GM10248 (cell line): ENCODE measurements around the gene FAM47C.
"Not testable (repeated sequence)": the region's sequence is repeated elsewhere in the genome, so short reads cannot be mapped to it uniquely, and the experiment has no call there.

ENCODE experiments used
- CTCF ChIA-PET: fragments of 300-600 bp; sonication (Branson Sonifier 250); formaldehyde crosslinking; extraction: SDS; loops from one replicate; lab custom pipeline; 2021; ENCODE audit warnings: antibody characterized with exemption; lab: Yijun Ruan, JAX
- POLR2A ChIA-PET: fragments of 350-650 bp; sonication (Branson Sonifier 250); formaldehyde crosslinking; extraction: SDS; loops from one replicate; lab custom pipeline; 2020; ENCODE audit warnings: antibody characterized with exemption; lab: Yijun Ruan, JAX
- DNase-seq: peaks from one replicate; pipeline ENCODE4 v3.0.0; 2012; ENCODE audit errors: extremely low spot score
- TF ChIP-seq, protein P1 (sequence below): IDR thresholded peaks from 2 replicates; pipeline ENCODE4 v1.5.1; 2012; ENCODE audit warnings: mild to moderate bottlenecking, low read depth; ENCODE audit errors: extremely low read depth, missing control alignments, control extremely low read depth

The FAM47C gene

DNA sequence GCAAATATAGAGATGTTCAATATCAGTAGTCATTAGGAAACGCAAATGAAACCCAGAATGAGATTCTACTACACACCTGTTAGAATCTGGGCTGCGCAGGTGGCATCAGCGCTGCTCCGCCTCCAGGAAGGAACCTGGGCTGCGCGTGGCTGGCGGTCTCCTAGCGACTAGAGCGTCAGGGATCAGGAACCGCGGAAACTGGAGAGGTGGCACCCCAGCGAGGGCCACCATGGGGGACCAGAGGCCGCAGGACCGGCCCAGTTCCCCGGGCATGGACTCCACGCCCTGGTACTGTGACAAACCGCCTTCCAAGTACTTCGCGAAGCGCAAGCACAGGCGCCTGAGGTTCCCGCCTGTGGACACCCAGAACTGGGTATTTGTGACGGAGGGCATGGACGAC, at the start of gene FAM47C:
TSS of gene FAM47C (plus strand) at position 185 of the 400 bp plus-strand sequence. CDS start at position 230, 45 bp downstream.
- DNase-seq, CTCF ChIA-PET, POLR2A ChIA-PET: not testable (repeated sequence)

DNA sequence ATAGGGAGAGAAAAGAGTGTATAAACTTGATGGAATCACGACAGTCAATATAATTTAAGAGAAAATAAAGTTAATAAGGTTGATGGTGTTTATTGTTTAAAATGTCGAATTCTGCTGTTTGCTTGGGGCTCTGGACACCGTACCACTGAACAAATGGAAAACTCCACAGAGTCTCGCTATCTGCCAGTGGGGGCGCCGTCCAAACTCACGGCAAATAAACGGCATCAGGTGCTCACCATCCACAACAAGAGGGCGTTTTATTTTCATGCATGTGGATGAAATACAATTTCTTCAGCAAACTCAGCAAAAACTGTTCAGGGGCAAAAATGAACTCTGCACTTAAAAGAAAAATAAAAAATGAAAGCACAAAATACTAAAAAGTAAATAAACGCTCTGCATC, 46.6 kb upstream of the FAM47C start:
- no peak for DNase-seq
- ChIA-PET POLR2A (no interaction called here), CTCF (interaction anchor here (1.0 kb wide), 1 partner anchor 11 kb away, joined by 3 read pairs; no protein-coding TSS in a partner anchor)
- TF ChIP-seq, protein P1, sequence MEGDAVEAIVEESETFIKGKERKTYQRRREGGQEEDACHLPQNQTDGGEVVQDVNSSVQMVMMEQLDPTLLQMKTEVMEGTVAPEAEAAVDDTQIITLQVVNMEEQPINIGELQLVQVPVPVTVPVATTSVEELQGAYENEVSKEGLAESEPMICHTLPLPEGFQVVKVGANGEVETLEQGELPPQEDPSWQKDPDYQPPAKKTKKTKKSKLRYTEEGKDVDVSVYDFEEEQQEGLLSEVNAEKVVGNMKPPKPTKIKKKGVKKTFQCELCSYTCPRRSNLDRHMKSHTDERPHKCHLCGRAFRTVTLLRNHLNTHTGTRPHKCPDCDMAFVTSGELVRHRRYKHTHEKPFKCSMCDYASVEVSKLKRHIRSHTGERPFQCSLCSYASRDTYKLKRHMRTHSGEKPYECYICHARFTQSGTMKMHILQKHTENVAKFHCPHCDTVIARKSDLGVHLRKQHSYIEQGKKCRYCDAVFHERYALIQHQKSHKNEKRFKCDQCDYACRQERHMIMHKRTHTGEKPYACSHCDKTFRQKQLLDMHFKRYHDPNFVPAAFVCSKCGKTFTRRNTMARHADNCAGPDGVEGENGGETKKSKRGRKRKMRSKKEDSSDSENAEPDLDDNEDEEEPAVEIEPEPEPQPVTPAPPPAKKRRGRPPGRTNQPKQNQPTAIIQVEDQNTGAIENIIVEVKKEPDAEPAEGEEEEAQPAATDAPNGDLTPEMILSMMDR: no peak

DNA sequence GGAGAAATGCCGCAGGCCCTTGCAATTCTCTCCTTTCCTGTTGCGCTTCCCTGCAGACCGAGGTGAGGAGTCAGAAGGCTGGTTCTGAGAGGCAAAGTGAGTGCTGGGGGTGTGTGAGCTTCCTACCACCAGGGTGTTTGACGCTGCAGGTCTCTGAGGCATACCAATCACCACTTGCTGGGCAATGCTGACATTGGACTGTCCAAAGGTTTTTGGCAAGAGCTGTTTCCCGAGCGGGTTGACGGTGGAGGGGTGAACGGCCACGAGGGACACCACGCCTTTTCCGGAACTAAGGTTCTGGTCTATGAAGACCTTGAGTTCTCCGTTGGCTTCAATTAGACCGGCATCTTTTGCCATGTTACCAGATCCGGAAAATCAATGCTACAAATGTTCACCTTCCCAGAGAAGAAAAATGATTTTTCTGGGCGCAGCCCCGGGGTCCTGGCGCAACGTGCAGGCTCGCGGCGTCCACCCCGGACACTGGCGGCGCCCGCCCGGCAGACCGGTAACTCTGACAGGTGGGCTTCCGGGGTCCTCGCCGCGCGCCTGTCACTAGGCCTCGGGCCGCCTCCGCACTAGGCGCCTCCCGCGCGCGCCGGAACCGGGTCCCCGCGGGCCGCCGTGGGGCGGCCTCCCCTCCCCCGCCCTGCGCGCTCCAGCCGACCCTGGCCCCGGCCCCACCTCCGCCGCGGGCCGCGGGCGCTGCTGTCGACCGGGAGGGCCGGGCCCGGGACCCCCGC, 44.9 kb upstream of the FAM47C start:
- TF ChIP-seq, protein P1: no peak
- CTCF ChIA-PET: no interaction called here
- DNase-seq: no peak

DNA sequence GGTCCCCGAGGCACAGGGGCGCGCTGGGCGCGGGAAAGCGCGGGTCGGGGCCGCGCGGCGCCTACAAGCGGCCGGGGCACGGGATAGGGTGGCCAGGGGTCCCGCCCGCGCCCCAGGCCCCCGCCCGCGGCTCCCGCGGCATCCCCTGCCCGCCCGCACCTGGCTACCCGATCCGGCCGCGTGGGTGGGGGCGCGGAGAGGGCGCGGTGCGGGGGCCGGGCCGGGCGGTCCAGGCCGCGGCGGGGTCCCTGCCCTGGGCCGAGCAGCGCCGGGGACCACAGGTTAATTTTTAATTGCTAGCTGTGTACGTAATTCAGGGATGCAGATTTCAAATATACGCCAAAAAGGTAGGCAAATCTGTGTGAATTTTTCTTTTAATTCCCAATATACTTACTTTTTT, 44.3 kb upstream of the FAM47C start:
- ChIA-PET CTCF (no interaction called here), POLR2A (no interaction called here)
- DNase-seq: no peak
- TF ChIP-seq, protein P1: no peak

More for the DNA sequence above, 44.9 kb upstream of the FAM47C start:
- POLR2A ChIA-PET: no interaction called here

DNA sequence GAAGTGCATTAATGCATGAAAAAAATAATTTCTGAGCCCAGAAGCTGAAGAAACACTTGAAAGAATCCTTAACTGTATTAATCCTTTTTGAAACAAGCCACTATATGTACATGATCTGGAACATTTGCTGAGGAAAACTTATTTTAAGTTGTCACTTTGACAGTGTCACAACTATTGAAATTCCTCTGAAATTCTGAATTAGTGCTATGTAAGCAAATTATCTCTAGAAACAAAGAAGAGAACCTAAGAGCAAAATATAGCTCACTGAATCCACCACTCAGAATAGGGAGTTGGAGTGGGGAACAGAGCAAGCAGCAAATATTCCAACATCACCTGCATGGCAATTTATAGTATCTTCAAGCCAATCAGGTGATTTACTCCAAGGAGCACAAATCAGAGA, 34.6 kb upstream of the FAM47C start:
- DNase-seq: no peak
- ChIA-PET POLR2A (no interaction called here), CTCF (no interaction called here)
- TF ChIP-seq, protein P1: no peak

DNA sequence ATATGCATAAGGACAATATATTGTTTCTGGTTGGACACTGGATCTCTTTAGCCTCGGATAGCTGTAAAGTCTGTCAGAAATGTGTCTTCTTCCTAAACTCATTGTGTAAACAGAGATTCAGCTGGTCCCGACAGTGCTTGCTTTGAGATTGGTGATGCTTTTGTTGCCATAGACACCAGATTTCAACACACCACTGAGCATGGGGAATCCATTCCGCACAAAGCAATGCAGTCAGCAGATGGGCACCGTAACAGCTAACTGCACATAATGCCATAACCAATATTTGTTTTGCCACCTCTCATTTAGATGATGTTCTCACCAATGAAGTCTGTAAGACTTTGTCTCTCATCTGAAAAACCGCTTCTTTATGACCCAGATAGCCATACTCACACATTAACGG, 33.3 kb upstream of the FAM47C start:
- DNase-seq: no peak
- POLR2A ChIA-PET: no interaction called here
- TF ChIP-seq, protein P1: no peak
- CTCF ChIA-PET: no interaction called here

DNA sequence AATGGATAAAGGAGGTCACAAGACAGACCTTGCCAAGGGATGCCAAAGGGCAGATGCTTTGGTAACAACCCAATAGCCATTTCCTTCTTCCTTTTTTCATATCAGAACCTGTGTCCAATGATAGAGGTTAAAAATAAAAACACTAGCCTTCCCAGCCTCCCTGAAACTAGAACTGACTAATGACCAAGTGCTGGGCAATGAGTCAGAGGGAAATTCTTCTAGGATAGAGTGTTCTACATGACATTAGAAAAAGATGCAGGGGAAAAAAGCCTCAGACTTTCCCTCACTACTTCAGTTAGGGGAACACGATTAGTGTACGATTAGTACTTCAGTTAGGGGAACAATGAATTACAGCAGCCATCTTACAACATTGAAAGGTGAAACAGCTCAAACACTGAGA, 29.3 kb upstream of the FAM47C start:
- no peak for DNase-seq
- TF ChIP-seq, protein P1: no peak
- ChIA-PET POLR2A (no interaction called here), CTCF (no interaction called here)
